IMR-90 (cell line): ENCODE measurements around the gene TOMM20.

Source experiments
- BHLHE40 ChIP-seq: fragments of 150-350 bp; IDR thresholded peaks from 2 replicates; pipeline ENCODE4 v1.6.1; 2016; ENCODE audit warnings: mild to moderate bottlenecking, low read depth, low read length
- CEBPB ChIP-seq: IDR thresholded peaks from 2 replicates; pipeline ENCODE4 v1.6.1; 2012; ENCODE audit warnings: low read depth, low read length, improper control_type of control experiment
- MAFK ChIP-seq: IDR thresholded peaks from 2 replicates; pipeline ENCODE4 v1.6.1; 2012; ENCODE audit warnings: low read depth, low read length, improper control_type of control experiment
- MXI1 ChIP-seq: IDR thresholded peaks from 2 replicates; pipeline ENCODE4 v1.6.1; 2012; ENCODE audit warnings: low read depth, mild to moderate bottlenecking, low read length, moderate library complexity, borderline replicate concordance
- NFE2L2 ChIP-seq: fragments of 150-350 bp; IDR thresholded peaks from 2 replicates; pipeline ENCODE4 v1.6.1; 2016; ENCODE audit warnings: low read depth, mild to moderate bottlenecking, low read length
- POLR2A ChIP-seq: IDR thresholded peaks from 2 replicates; pipeline ENCODE4 v1.6.1; 2012; ENCODE audit warnings: mild to moderate bottlenecking, low read depth, low read length
- RAD21 ChIP-seq: IDR thresholded peaks from 2 replicates; pipeline ENCODE4 v1.6.1; 2012; ENCODE audit warnings: low read length, improper control_type of control experiment
- RCOR1 ChIP-seq: IDR thresholded peaks from 2 replicates; pipeline ENCODE4 v1.6.1; 2012; ENCODE audit warnings: mild to moderate bottlenecking, low read length, improper control_type of control experiment; ENCODE audit not compliant: insufficient replicate concordance
- RFX5 ChIP-seq: IDR thresholded peaks from 2 replicates; pipeline ENCODE4 v1.8.0; 2012; ENCODE audit warnings: low read depth, mild to moderate bottlenecking, low read length, moderate library complexity
- USF2 ChIP-seq: fragments of 150-350 bp; IDR thresholded peaks from 2 replicates; pipeline ENCODE4 v1.6.1; 2017; ENCODE audit warnings: mild to moderate bottlenecking, antibody characterized with exemption, low read length, low read depth
- TF ChIP-seq, protein P1 (sequence below): fragments of 150-350 bp; IDR thresholded peaks from 2 replicates; pipeline ENCODE4 v1.6.1; 2016; ENCODE audit warnings: low read depth, mild to moderate bottlenecking, low read length, moderate library complexity, borderline replicate concordance
- TF ChIP-seq, protein P2 (sequence below): conservative IDR thresholded peaks from 2 replicates; pipeline ENCODE4 v1.5.1; 2012; ENCODE audit warnings: mild to moderate bottlenecking, low read depth, low read length, improper control_type of control experiment

DNA sequence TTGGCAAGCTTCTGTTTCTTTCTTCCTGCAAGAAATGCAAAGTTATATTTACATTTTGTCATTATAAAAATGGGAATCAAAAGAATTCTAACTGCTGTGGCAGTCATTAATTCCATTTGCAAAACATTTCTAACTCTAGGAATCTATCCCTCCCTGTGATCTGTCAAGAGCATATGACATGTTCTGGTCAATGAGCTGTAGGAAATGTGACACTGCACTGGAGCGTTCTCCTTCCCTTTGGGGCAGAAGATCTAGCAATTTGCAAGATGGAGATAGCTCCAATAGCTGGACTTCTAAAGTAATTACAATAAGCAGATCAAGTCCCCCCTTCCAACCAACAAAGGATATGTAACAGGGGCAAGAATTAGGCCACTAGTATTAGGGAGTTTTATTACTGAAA is 6.3 kb downstream of the TOMM20 start:
- TF ChIP-seq, protein P1, sequence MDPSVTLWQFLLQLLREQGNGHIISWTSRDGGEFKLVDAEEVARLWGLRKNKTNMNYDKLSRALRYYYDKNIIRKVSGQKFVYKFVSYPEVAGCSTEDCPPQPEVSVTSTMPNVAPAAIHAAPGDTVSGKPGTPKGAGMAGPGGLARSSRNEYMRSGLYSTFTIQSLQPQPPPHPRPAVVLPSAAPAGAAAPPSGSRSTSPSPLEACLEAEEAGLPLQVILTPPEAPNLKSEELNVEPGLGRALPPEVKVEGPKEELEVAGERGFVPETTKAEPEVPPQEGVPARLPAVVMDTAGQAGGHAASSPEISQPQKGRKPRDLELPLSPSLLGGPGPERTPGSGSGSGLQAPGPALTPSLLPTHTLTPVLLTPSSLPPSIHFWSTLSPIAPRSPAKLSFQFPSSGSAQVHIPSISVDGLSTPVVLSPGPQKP: no peak
- TF ChIP-seq BHLHE40: no peak
- TF ChIP-seq, protein P2, sequence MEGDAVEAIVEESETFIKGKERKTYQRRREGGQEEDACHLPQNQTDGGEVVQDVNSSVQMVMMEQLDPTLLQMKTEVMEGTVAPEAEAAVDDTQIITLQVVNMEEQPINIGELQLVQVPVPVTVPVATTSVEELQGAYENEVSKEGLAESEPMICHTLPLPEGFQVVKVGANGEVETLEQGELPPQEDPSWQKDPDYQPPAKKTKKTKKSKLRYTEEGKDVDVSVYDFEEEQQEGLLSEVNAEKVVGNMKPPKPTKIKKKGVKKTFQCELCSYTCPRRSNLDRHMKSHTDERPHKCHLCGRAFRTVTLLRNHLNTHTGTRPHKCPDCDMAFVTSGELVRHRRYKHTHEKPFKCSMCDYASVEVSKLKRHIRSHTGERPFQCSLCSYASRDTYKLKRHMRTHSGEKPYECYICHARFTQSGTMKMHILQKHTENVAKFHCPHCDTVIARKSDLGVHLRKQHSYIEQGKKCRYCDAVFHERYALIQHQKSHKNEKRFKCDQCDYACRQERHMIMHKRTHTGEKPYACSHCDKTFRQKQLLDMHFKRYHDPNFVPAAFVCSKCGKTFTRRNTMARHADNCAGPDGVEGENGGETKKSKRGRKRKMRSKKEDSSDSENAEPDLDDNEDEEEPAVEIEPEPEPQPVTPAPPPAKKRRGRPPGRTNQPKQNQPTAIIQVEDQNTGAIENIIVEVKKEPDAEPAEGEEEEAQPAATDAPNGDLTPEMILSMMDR: no peak
- no peak for TF ChIP-seq USF2
- no peak for TF ChIP-seq POLR2A
- no peak for TF ChIP-seq RAD21
- TF ChIP-seq CEBPB: no peak
- no peak for TF ChIP-seq MXI1
- no peak for TF ChIP-seq RCOR1
- TF ChIP-seq RFX5: no peak
- no peak for TF ChIP-seq NFE2L2
- no peak for TF ChIP-seq MAFK
